ENCODE measurements around the gene ANKRD29.

DNA sequence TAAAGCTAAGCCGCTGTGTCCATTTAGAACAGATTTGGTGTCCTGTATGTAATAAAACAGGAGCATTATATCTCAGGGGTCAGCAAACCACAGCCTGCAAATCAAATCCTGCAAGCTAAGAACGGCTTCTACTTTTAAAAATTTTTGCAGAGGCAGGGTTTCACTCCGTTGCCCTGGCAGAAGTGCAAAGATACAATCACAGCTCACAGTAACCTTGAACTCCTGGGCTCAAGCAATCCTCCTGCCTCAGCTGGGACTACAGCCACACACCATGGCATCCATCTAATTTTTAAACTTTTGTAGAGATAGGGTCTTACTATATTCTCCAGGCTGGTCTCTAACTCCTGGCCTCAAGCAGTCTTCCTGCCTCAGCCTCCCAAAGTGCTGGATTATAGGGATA is 47.8 kb downstream of the ANKRD29 start:
- TF ChIP-seq CTCF (IDR thresholded peaks at IDR 0.05) = no peak
- TF ChIP-seq POLR2A (IDR thresholded peaks at IDR 0.05) = no peak
